Choroid plexus epithelial cell (primary cell): ENCODE results near the gene RAB36.

Source experiments
- DNase-seq: peaks from one replicate; pipeline ENCODE4 v3.0.0-alpha.2; 2010; ENCODE audit warnings: low read depth
- H3K4me3 ChIP-seq: 2 replicates; pipeline ENCODE4 v1.5.1; 2011; ENCODE audit warnings: low read depth, mild to moderate bottlenecking, control low read depth, low read length, moderate library complexity
- CTCF ChIP-seq: conservative IDR thresholded peaks from 2 replicates; pipeline ENCODE4 v1.5.1; 2011; ENCODE audit warnings: low read depth, mild to moderate bottlenecking, control low read depth, inconsistent platforms, low read length, moderate library complexity

Gene RAB36

GRCh38 chr22:23166841-23167616 is 21.8 kb downstream of the RAB36 start:
- no peak overlapping the region for H3K4me3 ChIP-seq
- DNase-seq: no peak
- TF ChIP-seq CTCF: no peak

- no peak for TF ChIP-seq CTCF
- no peak for DNase-seq
- no peak overlapping the region for H3K4me3 ChIP-seq
Measured at GRCh38 chr22:23168391-23169042, 23.2 kb downstream of the RAB36 start.

- TF ChIP-seq CTCF: no peak
- no peak for DNase-seq
- no peak overlapping the region for H3K4me3 ChIP-seq
Measured at GRCh38 chr22:23169043-23169406, 23.7 kb downstream of the RAB36 start.

- no peak for TF ChIP-seq CTCF
- no peak overlapping the region for H3K4me3 ChIP-seq
- DNase-seq: no peak
Measured at GRCh38 chr22:23175817-23176644, 30.8 kb downstream of the RAB36 start.

GRCh38 chr22:23176645-23177027 is 31.4 kb downstream of the RAB36 start:
- TF ChIP-seq CTCF: no peak
- no peak overlapping the region for H3K4me3 ChIP-seq
- no peak for DNase-seq

GRCh38 chr22:23177197-23177596 is 31.9 kb downstream of the RAB36 start:
- no peak for DNase-seq
- no peak for TF ChIP-seq CTCF
- no peak overlapping the region for H3K4me3 ChIP-seq
